Tibial nerve (tissue), 4 donors: ENCODE results near the gene LTN1. TPM values are rescaled to one million over a fixed set of nuclear protein-coding genes. Genes with fewer than 3 reads are reported as not detected.
"Not testable (repeated sequence)": the region's sequence is repeated elsewhere in the genome, so short reads cannot be mapped to it uniquely, and the experiment has no call there.

Experiments
- DNase-seq, 2 donors: peaks; one replicate each; pipeline ENCODE4 v3.0.0-alpha.2; 2019; ENCODE audit warnings: low spot score in 2 of 2
- H3K27ac ChIP-seq, 4 donors: fragments of 200-600 bp; sonication (generic) in 3 of 4; one replicate each; pipeline ENCODE4 v1.5.1; 2017 to 2019; ENCODE audit warnings: mild to moderate bottlenecking in 1 of 4
- H3K27me3 ChIP-seq, 2 donors: fragments of 200-600 bp; sonication (generic) in 1 of 2; one replicate each; pipeline versions ENCODE4 v1.5.1 to v1.6.0; 2017 to 2019
- H3K36me3 ChIP-seq, 3 donors: fragments of 200-600 bp; sonication (generic); one replicate each; pipeline ENCODE4 v1.5.1; 2018 to 2019
- H3K4me1 ChIP-seq, 4 donors: fragments of 200-600 bp; sonication (generic) in 3 of 4; one replicate each; pipeline ENCODE4 v1.5.1; 2017 to 2019
- H3K4me3 ChIP-seq, 4 donors: fragments of 200-600 bp; sonication (generic) in 3 of 4; one replicate each; pipeline ENCODE4 v1.5.1; 2017 to 2019; ENCODE audit warnings: mild to moderate bottlenecking in 1 of 4, moderate library complexity in 1 of 4
- H3K9me3 ChIP-seq, 4 donors: fragments of 200-600 bp; sonication (generic) in 3 of 4; one replicate each; pipeline ENCODE4 v1.5.1; 2017 to 2019
- EP300 ChIP-seq, 2 donors: sonication (generic); formaldehyde crosslinking; IDR thresholded peaks; one replicate each; pipeline ENCODE4 v1.6.1; 2017; ENCODE audit warnings: antibody characterized with exemption in 2 of 2, mild to moderate bottlenecking in 1 of 2
- POLR2A ChIP-seq, 2 donors: fragments of 450-650 bp; IDR thresholded peaks; one replicate each; pipeline ENCODE4 v1.6.1; 2017; ENCODE audit warnings: antibody characterized with exemption in 2 of 2, mild to moderate bottlenecking in 2 of 2, moderate library complexity in 2 of 2
- WGBS, 2 donors: methylation state at CpG; one replicate each; pipeline ENCODE4 v1.1.5; 2018; 5-methylcytosine and 5-hydroxymethylcytosine counted together
- total RNA-seq, 4 donors: library from RNA; depleted of rRNA; stranded (reverse); fragments of >200 nt; gene quantifications; one replicate each; pipeline ENCODE4 v1.1.0, GENCODE V29; 2016
- TF ChIP-seq, protein P1 (sequence below), 5 experiments: fragments of 200-600 bp in 3 of 5; fragments of 450-650 bp in 2 of 5; sonication (generic) in 3 of 5; IDR thresholded peaks; one replicate each; pipeline ENCODE4 v1.5.1; 2016 to 2019; ENCODE audit warnings: antibody characterized with exemption in 5 of 5, mild to moderate bottlenecking in 3 of 5, moderate library complexity in 2 of 5

The LTN1 gene
- total RNA-seq, 4 donors from 2014 or later: 25.2 to 45.4 (median 29.4) TPM

DNA sequence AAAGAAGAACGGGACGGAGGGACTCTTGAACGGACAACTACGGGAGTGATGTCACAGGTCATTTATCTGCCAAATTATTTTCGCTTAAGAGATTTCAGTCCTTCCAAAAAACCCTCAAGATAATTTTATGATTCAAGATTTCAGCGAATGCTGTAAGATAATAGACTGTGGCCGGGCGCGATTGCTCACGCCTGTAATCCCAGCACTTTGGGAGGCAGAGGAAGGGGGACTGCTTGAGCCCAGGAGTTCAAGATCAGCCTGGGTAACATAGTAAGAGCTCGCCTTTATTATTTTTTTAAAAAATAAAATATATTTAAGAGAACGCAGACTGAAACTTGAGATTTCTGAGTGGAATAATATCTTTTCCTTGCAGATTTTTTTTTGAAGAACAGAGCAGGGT lies 25.9 kb upstream of the LTN1 start:
- Histone ChIP-seq H3K27me3 (no peaks in the 10 kb centered on the region), H3K36me3 (no peaks in the 10 kb centered on the region), H3K4me3 (peak overlapping the region; percentile 61 to 94 (median 87)), H3K27ac (peak overlapping the region; percentile 62 to 85 (median 80)), H3K9me3 (no peaks in the 10 kb centered on the region), H3K4me1 (peaks cover 0 to 27% (median 5%) of the 10 kb centered on the region in 4 donors)
- no peak for DNase-seq
- TF ChIP-seq POLR2A (IDR thresholded peaks at IDR 0.05) (no peak), EP300 (IDR thresholded peaks at IDR 0.05) (no peak)
- TF ChIP-seq, protein P1, sequence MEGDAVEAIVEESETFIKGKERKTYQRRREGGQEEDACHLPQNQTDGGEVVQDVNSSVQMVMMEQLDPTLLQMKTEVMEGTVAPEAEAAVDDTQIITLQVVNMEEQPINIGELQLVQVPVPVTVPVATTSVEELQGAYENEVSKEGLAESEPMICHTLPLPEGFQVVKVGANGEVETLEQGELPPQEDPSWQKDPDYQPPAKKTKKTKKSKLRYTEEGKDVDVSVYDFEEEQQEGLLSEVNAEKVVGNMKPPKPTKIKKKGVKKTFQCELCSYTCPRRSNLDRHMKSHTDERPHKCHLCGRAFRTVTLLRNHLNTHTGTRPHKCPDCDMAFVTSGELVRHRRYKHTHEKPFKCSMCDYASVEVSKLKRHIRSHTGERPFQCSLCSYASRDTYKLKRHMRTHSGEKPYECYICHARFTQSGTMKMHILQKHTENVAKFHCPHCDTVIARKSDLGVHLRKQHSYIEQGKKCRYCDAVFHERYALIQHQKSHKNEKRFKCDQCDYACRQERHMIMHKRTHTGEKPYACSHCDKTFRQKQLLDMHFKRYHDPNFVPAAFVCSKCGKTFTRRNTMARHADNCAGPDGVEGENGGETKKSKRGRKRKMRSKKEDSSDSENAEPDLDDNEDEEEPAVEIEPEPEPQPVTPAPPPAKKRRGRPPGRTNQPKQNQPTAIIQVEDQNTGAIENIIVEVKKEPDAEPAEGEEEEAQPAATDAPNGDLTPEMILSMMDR (IDR thresholded peaks at IDR 0.05): no peak
- WGBS, 2 donors: 12 to 28% methylated on average over 12 of the region's 12 CpGs

DNA sequence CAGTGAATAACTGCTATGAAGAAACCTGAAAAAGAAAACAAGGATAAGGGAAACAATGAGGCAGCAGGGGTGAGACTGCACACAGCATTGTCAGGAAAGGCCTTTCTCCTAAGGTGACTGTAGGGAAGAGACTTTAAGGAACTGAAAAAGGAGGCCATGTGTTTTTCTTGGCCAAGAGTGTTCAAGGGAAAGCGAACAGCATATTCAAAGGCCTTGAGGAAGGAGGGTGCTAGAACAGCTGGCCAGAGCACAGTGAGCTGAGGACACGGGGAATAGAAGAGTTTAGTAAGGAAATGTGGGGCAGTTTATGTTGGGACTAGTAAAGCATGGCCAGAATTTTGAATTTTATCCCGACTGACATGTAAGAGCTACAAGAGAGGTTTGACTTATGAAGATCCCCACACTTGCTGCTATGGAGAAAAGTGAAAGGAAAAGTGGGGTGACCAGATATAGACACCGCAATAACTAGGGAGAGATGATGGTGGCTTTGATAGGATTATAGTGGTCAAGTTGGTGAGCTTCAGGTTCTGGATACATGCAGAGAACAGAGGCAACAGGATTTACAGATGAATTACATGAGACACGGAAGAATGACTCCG lies 25.1 kb upstream of the LTN1 start:
- H3K4me3 ChIP-seq: peak overlapping the region in 2 of 4 donors; percentile 81 to 94
- TF ChIP-seq EP300 (IDR thresholded peaks at IDR 0.05) (no peak), POLR2A (IDR thresholded peaks at IDR 0.05) (no peak)
- TF ChIP-seq, protein P1 (IDR thresholded peaks at IDR 0.05): no peak
- DNase-seq: no peak

DNA sequence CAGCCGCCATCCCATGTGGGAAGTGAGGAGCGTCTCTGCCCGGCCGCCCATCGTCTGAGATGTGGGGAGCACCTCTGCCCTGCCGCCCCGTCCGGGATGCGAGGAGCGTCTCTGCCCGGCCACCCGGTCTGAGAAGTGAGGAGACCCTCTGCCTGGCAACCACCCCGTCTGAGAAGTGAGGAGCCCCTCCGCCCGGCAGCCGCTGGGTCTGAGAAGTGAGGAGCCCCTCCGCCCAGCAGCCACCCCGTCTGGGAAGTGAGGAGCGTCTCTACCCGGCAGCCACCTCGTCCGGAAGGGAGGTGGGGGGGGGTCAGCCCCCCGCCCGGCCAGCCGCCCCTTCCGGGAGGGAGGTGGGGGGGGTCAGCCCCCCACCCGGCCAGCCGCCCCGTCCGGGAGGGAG lies 18.6 kb upstream of the LTN1 start:
- H3K27me3 ChIP-seq, H3K4me3 ChIP-seq, DNase-seq, H3K4me1 ChIP-seq, H3K27ac ChIP-seq, H3K9me3 ChIP-seq: not testable (repeated sequence)
- 80% methylated on average over 1 of the region's 30 CpGs; no CpG with 5 or more reads in 1 of the 2 donors for WGBS, 2 donors
- H3K36me3 ChIP-seq: peaks cover 0 to 31% (median 0%) of the 10 kb centered on the region in 3 donors

More for the DNA sequence above, 25.1 kb upstream of the LTN1 start:
- peaks cover 0 to 27% (median 5%) of the 10 kb centered on the region in 4 donors for H3K4me1 ChIP-seq
- H3K36me3 ChIP-seq: no peaks in the 10 kb centered on the region
- H3K27ac ChIP-seq: peak overlapping the region in 1 of 4 donors; percentile 13
- 75 to 76% methylated on average over 6 of the region's 6 CpGs for WGBS, 2 donors
- H3K27me3 ChIP-seq: no peaks in the 10 kb centered on the region
- H3K9me3 ChIP-seq: no peaks in the 10 kb centered on the region

DNA sequence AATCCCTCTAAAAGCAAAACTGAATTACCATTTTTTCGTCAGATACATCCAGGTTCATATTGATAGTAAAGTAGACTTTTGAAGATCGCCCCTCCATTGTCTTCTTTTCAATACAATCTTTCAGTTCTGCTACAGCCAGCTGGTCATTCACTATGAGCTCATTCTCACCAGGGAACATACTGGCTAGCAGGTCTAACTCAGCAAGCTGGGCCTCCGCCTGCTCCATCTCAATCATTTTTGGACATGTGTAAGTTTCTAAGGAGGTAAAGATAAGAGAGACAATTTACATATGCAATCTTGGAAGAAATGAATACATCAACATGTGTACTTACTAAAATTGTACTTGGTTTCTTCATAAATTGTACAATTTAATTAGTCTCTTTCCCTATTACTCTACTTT lies 15.7 kb upstream of the LTN1 start:
- no peaks in the 10 kb centered on the region for H3K27me3 ChIP-seq
- no peak for DNase-seq
- no peak overlapping the region for H3K4me3 ChIP-seq
- no peak overlapping the region for H3K27ac ChIP-seq
- TF ChIP-seq EP300 (IDR thresholded peaks at IDR 0.05) (no peak), POLR2A (IDR thresholded peaks at IDR 0.05) (no peak)
- H3K9me3 ChIP-seq: no peaks in the 10 kb centered on the region
- WGBS, 2 donors: 87 to 91% methylated on average over 3 of the region's 3 CpGs
- H3K4me1 ChIP-seq: peaks cover 0 to 6% (median 0%) of the 10 kb centered on the region in 4 donors
- H3K36me3 ChIP-seq: peaks cover 0 to 34% (median 0%) of the 10 kb centered on the region in 3 donors

DNA sequence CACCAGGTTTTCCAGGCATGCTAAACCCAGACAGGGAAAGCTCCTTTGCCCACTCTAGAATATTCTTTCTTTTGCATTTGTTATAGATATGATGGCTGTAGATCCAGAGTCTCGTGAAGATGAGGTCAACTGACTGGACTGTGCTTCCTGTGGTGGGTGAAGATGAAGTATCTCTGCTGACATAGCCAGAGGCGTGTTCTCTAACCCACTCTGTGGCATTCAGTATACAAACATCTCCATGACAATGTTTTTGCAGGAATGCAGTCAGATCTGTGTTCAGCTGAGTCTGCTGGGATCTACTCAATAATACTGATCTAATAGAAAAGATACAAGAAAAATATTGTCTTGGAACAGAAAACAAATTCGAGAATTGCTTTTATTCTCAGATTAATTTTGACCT lies 15.1 kb upstream of the LTN1 start:
- no peak for TF ChIP-seq POLR2A (IDR thresholded peaks at IDR 0.05)
- no peak for TF ChIP-seq EP300 (IDR thresholded peaks at IDR 0.05)
- TF ChIP-seq, protein P1 (IDR thresholded peaks at IDR 0.05): no peak
- H3K27ac ChIP-seq: no peak overlapping the region
- 77 to 80% methylated on average over 3 of the region's 3 CpGs for WGBS, 2 donors
- no peak for DNase-seq
- no peak overlapping the region for H3K4me3 ChIP-seq
- H3K27me3 ChIP-seq: no peaks in the 10 kb centered on the region
- H3K4me1 ChIP-seq: peaks cover 0 to 6% (median 0%) of the 10 kb centered on the region in 4 donors
- peaks cover 0 to 34% (median 0%) of the 10 kb centered on the region in 3 donors for H3K36me3 ChIP-seq
- H3K9me3 ChIP-seq: no peaks in the 10 kb centered on the region

DNA sequence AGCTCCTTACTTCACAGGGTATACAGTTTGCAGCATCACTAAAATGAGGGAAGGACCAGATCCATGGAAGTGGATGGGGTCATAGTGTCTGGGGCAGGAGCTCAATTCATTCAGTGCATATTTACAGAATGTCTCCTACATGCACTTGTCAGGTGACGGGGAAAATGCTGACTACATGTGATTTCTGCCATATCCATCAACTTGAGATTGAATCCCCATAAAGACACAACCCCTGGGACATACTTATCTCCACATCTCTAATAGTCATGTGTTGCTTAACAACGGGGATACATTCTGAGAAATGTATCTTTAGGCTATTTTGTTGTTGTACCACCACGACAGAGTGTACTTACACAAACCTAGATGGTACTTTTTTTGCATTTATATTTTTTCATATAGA lies 14.5 kb upstream of the LTN1 start:
- Histone ChIP-seq H3K4me3 (no peak overlapping the region), H3K36me3 (peaks cover 0 to 34% (median 0%) of the 10 kb centered on the region in 3 donors), H3K27ac (no peak overlapping the region), H3K9me3 (no peaks in the 10 kb centered on the region), H3K4me1 (peaks cover 0 to 9% (median 0%) of the 10 kb centered on the region in 4 donors), H3K27me3 (no peaks in the 10 kb centered on the region)
- no peak for DNase-seq
- TF ChIP-seq, protein P1 (IDR thresholded peaks at IDR 0.05): no peak
- no peak for TF ChIP-seq POLR2A (IDR thresholded peaks at IDR 0.05)
- TF ChIP-seq EP300 (IDR thresholded peaks at IDR 0.05): no peak
- WGBS, 2 donors: 88 to 96% methylated on average over 3 of the region's 3 CpGs
